ENCODE results near the gene RNF223. TPM values are rescaled to one million over a fixed set of nuclear protein-coding genes. Genes with fewer than 3 reads are reported as not detected.
A peak's percentile ranks its signal among the peaks of the same experiment; 100 is the strongest.

Gene RNF223
- total RNA-seq, 4 donors from 2014 or later = not detected

GRCh38 chr1:1043411-1043810 is 30.7 kb downstream of the RNF223 start:
- Histone ChIP-seq H3K36me3 (peaks cover 0 to 55% (median 49%) of the 10 kb centered on the region in 4 donors), H3K27me3 (peaks cover 0 to 1% (median 0%) of the 10 kb centered on the region in 4 donors), H3K4me3 (no peak overlapping the region), H3K9me3 (no peaks in the 10 kb centered on the region), H3K4me1 (peaks cover 13 to 27% (median 21%) of the 10 kb centered on the region in 4 donors), H3K27ac (replicated peaks in 1 of 4) (no peak overlapping the region)
- no peak for DNase-seq (ENCODE audit: extremely low spot score)
- TF ChIP-seq POLR2AphosphoS5 (IDR thresholded peaks at IDR 0.05) = no peak
- no peak for TF ChIP-seq POLR2A (IDR thresholded peaks at IDR 0.05; ENCODE audit: low read depth)
- TF ChIP-seq EP300 (IDR thresholded peaks at IDR 0.05) = no peak
- TF ChIP-seq CTCF (IDR thresholded peaks at IDR 0.05) = no peak
- WGBS = 95% methylated on average over 8 of the region's 27 CpGs
- intact Hi-C loops (cut with DNase I) = no loop called here

GRCh38 chr1:1042835-1043234 is 31.3 kb downstream of the RNF223 start:
- no peaks in the 10 kb centered on the region for H3K9me3 ChIP-seq
- no peak for TF ChIP-seq POLR2AphosphoS5 (IDR thresholded peaks at IDR 0.05)
- no peak overlapping the region for H3K27ac ChIP-seq (replicated peaks in 1 of 4)
- intact Hi-C loops (cut with DNase I) = no loop called here
- no peak overlapping the region for H3K4me3 ChIP-seq
- 89% methylated on average over 10 of the region's 10 CpGs for WGBS
- peaks cover 0 to 7% (median 0%) of the 10 kb centered on the region in 4 donors for H3K27me3 ChIP-seq
- H3K36me3 ChIP-seq = peaks cover 0 to 49% (median 44%) of the 10 kb centered on the region in 4 donors
- H3K4me1 ChIP-seq = peaks cover 13 to 27% (median 21%) of the 10 kb centered on the region in 4 donors
- DNase-seq (ENCODE audit: extremely low spot score) = no peak

- Histone ChIP-seq H3K4me3 (no peak overlapping the region), H3K36me3 (peaks cover 0 to 40% (median 35%) of the 10 kb centered on the region in 4 donors), H3K4me1 (peaks cover 13 to 27% (median 21%) of the 10 kb centered on the region in 4 donors), H3K9me3 (no peaks in the 10 kb centered on the region), H3K27me3 (peaks cover 0 to 12% (median 0%) of the 10 kb centered on the region in 4 donors), H3K27ac (replicated peaks in 1 of 4) (no peak overlapping the region)
- TF ChIP-seq CTCF (IDR thresholded peaks at IDR 0.05) (no peak), EP300 (IDR thresholded peaks at IDR 0.05) (no peak), POLR2AphosphoS5 (IDR thresholded peaks at IDR 0.05) (no peak), POLR2A (IDR thresholded peaks at IDR 0.05; ENCODE audit: low read depth) (no peak)
- 100% methylated on average over 1 of the region's 25 CpGs for WGBS
- intact Hi-C loops (cut with DNase I) = no loop called here
- DNase-seq (ENCODE audit: extremely low spot score) = no peak
These were observed 32.2 kb downstream of the RNF223 start for GRCh38 chr1:1041873-1042272.

- Histone ChIP-seq H3K9me3 (no peaks in the 10 kb centered on the region), H3K36me3 (peaks cover 0 to 32% (median 27%) of the 10 kb centered on the region in 4 donors), H3K4me1 (peaks cover 13 to 27% (median 21%) of the 10 kb centered on the region in 4 donors), H3K27ac (replicated peaks in 1 of 4) (peak overlapping the region in 1 of 4 donors; percentile 26), H3K4me3 (peak overlapping the region; percentile 54 to 58 (median 56)), H3K27me3 (peaks cover 0 to 12% (median 0%) of the 10 kb centered on the region in 4 donors)
- TF ChIP-seq POLR2AphosphoS5 (IDR thresholded peaks at IDR 0.05) (no peak), CTCF (IDR thresholded peaks at IDR 0.05) (no peak), POLR2A (IDR thresholded peaks at IDR 0.05; ENCODE audit: low read depth) (no peak), EP300 (IDR thresholded peaks at IDR 0.05) (no peak)
- WGBS = 42% methylated on average over 23 of the region's 60 CpGs
- DNase-seq (ENCODE audit: extremely low spot score) = no peak
- intact Hi-C loops (cut with DNase I) = no loop called here
These were observed 33.0 kb downstream of the RNF223 start for GRCh38 chr1:1041092-1041523.

GRCh38 chr1:1040004-1040991 is 33.8 kb downstream of the RNF223 start:
- Histone ChIP-seq H3K4me3 (peak overlapping the region; percentile 54 to 58 (median 56)), H3K27me3 (peaks cover 0 to 17% (median 0%) of the 10 kb centered on the region in 4 donors), H3K36me3 (peaks cover 0 to 28% (median 19%) of the 10 kb centered on the region in 4 donors), H3K9me3 (no peaks in the 10 kb centered on the region), H3K4me1 (peaks cover 13 to 27% (median 21%) of the 10 kb centered on the region in 4 donors), H3K27ac (replicated peaks in 1 of 4) (peak overlapping the region in 1 of 4 donors; percentile 41)
- TF ChIP-seq EP300 (IDR thresholded peaks at IDR 0.05) = no peak
- TF ChIP-seq CTCF (IDR thresholded peaks at IDR 0.05) = peak in 2 of 3 experiments; percentile 17 to 35
- no peak for TF ChIP-seq POLR2A (IDR thresholded peaks at IDR 0.05; ENCODE audit: low read depth)
- peak in 1 of 2 donors; percentile 51 for TF ChIP-seq POLR2AphosphoS5 (IDR thresholded peaks at IDR 0.05)
- intact Hi-C loops (cut with DNase I) = no loop called here
- WGBS = 5% methylated on average over 4 of the region's 99 CpGs
- DNase-seq (ENCODE audit: extremely low spot score) = no peak

Data from esophagus muscularis mucosa (tissue), 4 donors.